Esophagus squamous epithelium (tissue), 5 donors: ENCODE results near the gene LTBP1. TPM values are rescaled to one million over a fixed set of nuclear protein-coding genes. Genes with fewer than 3 reads are reported as not detected.

Experiments
- DNase-seq: peaks from one replicate; lab custom pipeline; 2025; lab: John Stamatoyannopoulos, UW
- H3K27ac ChIP-seq, 4 donors: fragments of 200-600 bp; sonication (generic); one replicate each; pipeline ENCODE4 v1.5.1; 2016 to 2019; ENCODE audit warnings: mild to moderate bottlenecking in 1 of 4
- H3K27me3 ChIP-seq, 4 donors: fragments of 200-600 bp; sonication (generic); 1 replicate in 3 of 4; 2 replicates in 1 of 4; pipeline versions ENCODE4 v1.5.1 to v1.6.0; 2017 to 2021; ENCODE audit warnings: antibody characterized with exemption in 1 of 4
- H3K36me3 ChIP-seq, 3 donors: fragments of 200-600 bp; sonication (generic); one replicate each; pipeline ENCODE4 v1.5.1; 2016 to 2019
- H3K4me1 ChIP-seq, 3 donors: fragments of 200-600 bp; sonication (generic); one replicate each; pipeline ENCODE4 v1.5.1; 2017 to 2019
- H3K4me3 ChIP-seq, 4 donors: fragments of 200-600 bp; sonication (generic); 1 replicate in 3 of 4; 2 replicates in 1 of 4; pipeline ENCODE4 v1.5.1; 2016 to 2019; ENCODE audit warnings: mild to moderate bottlenecking in 2 of 4, moderate library complexity in 1 of 4
- H3K9me3 ChIP-seq, 3 donors: fragments of 200-600 bp; sonication (generic); one replicate each; pipeline ENCODE4 v1.5.1; 2016 to 2019
- POLR2A ChIP-seq, 4 donors: fragments of 450-650 bp; IDR thresholded peaks; one replicate each; pipeline ENCODE4 v1.6.1; 2017; ENCODE audit warnings: antibody characterized with exemption in 4 of 4, mild to moderate bottlenecking in 4 of 4, moderate library complexity in 3 of 4
- WGBS, 2 donors: methylation state at CpG; one replicate each; pipeline ENCODE4 v1.1.5; 2018; 5-methylcytosine and 5-hydroxymethylcytosine counted together
- intact Hi-C: fragments of 100-400 bp; cut with DNase I; formaldehyde crosslinking; loops from one replicate; pipeline ENCODE4 v1.15.0; 2022
- total RNA-seq, 4 donors: library from RNA; depleted of rRNA; stranded (reverse); fragments of >200 nt; gene quantifications; one replicate each; pipeline ENCODE4 v1.1.0, GENCODE V29; 2016
- TF ChIP-seq, protein P1 (sequence below), 6 experiments: fragments of 450-650 bp in 4 of 6; fragments of 200-600 bp in 2 of 6; sonication (generic) in 2 of 6; IDR thresholded peaks; one replicate each; pipeline ENCODE4 v1.5.1; 2016 to 2019; ENCODE audit warnings: antibody characterized with exemption in 6 of 6, mild to moderate bottlenecking in 4 of 6, moderate library complexity in 4 of 6
- donor health status: DM: yes; HTN: yes; CAD: no.

LTBP1 gene
- total RNA-seq, 4 donors from 2014 or later, result 5.5 to 69.4 (median 32.6) TPM

DNA sequence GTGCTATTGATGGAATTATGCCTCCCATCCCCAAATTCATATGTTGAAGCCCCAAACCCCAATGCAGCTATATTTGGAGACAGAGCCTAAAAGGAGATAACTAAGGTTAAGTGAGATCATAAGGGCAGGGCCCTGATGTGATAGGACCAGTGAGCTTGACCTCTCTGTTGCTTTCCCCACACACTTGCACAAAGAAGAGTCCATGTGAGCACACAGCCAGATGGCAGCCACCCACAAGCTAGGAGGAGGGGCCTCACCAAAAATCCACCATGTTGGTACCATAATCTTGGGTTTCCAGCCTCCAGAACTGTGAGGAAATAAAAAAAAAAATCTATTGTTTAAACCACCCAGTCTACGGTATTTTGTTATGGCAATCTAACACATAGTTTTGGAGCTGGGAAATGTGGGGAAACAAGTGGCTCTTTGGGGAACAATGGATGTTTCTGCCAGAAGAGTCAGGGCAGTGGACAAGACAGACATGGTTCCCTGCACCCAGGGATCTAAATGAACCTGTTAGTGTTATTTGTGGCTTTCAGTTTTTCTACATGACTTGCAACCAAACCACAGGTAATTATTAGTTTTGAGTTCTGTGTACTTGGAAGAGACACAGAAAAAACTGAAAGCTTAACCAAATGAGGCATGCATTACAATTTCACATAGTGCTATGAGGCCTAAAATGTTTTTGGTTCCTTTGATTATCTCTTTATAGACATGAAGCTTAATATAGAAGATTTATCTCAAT, 259.1 kb downstream of the LTBP1 start:
- Histone ChIP-seq H3K27me3 (no peaks in the 10 kb centered on the region), H3K27ac (no peak overlapping the region), H3K9me3 (no peaks in the 10 kb centered on the region), H3K4me1 (peaks cover 0 to 11% (median 0%) of the 10 kb centered on the region in 3 donors), H3K36me3 (no peaks in the 10 kb centered on the region), H3K4me3 (no peak overlapping the region)
- DNase-seq, result no peak
- WGBS, 2 donors, result 86 to 88% methylated on average over 1 of the region's 1 CpG
- intact Hi-C loops, result no loop called here
- TF ChIP-seq POLR2A (IDR thresholded peaks at IDR 0.05), result no peak
- TF ChIP-seq, protein P1, sequence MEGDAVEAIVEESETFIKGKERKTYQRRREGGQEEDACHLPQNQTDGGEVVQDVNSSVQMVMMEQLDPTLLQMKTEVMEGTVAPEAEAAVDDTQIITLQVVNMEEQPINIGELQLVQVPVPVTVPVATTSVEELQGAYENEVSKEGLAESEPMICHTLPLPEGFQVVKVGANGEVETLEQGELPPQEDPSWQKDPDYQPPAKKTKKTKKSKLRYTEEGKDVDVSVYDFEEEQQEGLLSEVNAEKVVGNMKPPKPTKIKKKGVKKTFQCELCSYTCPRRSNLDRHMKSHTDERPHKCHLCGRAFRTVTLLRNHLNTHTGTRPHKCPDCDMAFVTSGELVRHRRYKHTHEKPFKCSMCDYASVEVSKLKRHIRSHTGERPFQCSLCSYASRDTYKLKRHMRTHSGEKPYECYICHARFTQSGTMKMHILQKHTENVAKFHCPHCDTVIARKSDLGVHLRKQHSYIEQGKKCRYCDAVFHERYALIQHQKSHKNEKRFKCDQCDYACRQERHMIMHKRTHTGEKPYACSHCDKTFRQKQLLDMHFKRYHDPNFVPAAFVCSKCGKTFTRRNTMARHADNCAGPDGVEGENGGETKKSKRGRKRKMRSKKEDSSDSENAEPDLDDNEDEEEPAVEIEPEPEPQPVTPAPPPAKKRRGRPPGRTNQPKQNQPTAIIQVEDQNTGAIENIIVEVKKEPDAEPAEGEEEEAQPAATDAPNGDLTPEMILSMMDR (IDR thresholded peaks at IDR 0.05), result no peak

- H3K27ac ChIP-seq, result no peak overlapping the region
- H3K9me3 ChIP-seq, result no peaks in the 10 kb centered on the region
- H3K4me1 ChIP-seq, result peaks cover 0 to 16% (median 8%) of the 10 kb centered on the region in 3 donors
- no peak for DNase-seq
- intact Hi-C loops, result no loop called here
- no peaks in the 10 kb centered on the region for H3K27me3 ChIP-seq
- WGBS, 2 donors, result 59 to 63% methylated on average over 4 of the region's 4 CpGs
- no peak overlapping the region for H3K4me3 ChIP-seq
- H3K36me3 ChIP-seq, result no peaks in the 10 kb centered on the region
- TF ChIP-seq POLR2A (IDR thresholded peaks at IDR 0.05), result no peak
- TF ChIP-seq, protein P1 (IDR thresholded peaks at IDR 0.05), result no peak
These were observed 260.5 kb downstream of the LTBP1 start for GRCh38 chr2:33207151-33207740.

- WGBS, 2 donors, result 67 to 96% methylated on average over 3 of the region's 3 CpGs
- Histone ChIP-seq H3K9me3 (no peaks in the 10 kb centered on the region), H3K4me1 (peaks cover 0 to 16% (median 8%) of the 10 kb centered on the region in 3 donors), H3K4me3 (no peak overlapping the region), H3K27ac (no peak overlapping the region), H3K27me3 (no peaks in the 10 kb centered on the region), H3K36me3 (no peaks in the 10 kb centered on the region)
- DNase-seq, result no peak
- intact Hi-C loops, result no loop called here
- TF ChIP-seq POLR2A (IDR thresholded peaks at IDR 0.05), result no peak
- TF ChIP-seq, protein P1 (IDR thresholded peaks at IDR 0.05), result no peak
These were observed 261.6 kb downstream of the LTBP1 start for GRCh38 chr2:33208400-33208799.

GRCh38 chr2:33209976-33210375, 263.2 kb downstream of the LTBP1 start:
- TF ChIP-seq, protein P1 (IDR thresholded peaks at IDR 0.05), result no peak
- TF ChIP-seq POLR2A (IDR thresholded peaks at IDR 0.05), result no peak
- Histone ChIP-seq H3K27ac (peak overlapping the region in 2 of 4 donors; percentile 15 to 56), H3K9me3 (no peaks in the 10 kb centered on the region), H3K4me1 (peaks cover 0 to 16% (median 8%) of the 10 kb centered on the region in 3 donors), H3K4me3 (no peak overlapping the region), H3K36me3 (no peaks in the 10 kb centered on the region), H3K27me3 (no peaks in the 10 kb centered on the region)
- intact Hi-C loops, result no loop called here
- WGBS, 2 donors, result 46 to 50% methylated on average over 1 of the region's 1 CpG
- DNase-seq, result no peak

GRCh38 chr2:33210626-33211025, 263.9 kb downstream of the LTBP1 start:
- Histone ChIP-seq H3K27ac (peak overlapping the region in 2 of 4 donors; percentile 56 to 69), H3K36me3 (no peaks in the 10 kb centered on the region), H3K4me3 (no peak overlapping the region), H3K4me1 (peaks cover 0 to 16% (median 8%) of the 10 kb centered on the region in 3 donors), H3K9me3 (no peaks in the 10 kb centered on the region), H3K27me3 (no peaks in the 10 kb centered on the region)
- no peak for TF ChIP-seq POLR2A (IDR thresholded peaks at IDR 0.05)
- TF ChIP-seq, protein P1 (IDR thresholded peaks at IDR 0.05), result no peak
- intact Hi-C loops, result no loop called here
- WGBS, 2 donors, result 18 to 22% methylated on average over 3 of the region's 3 CpGs
- DNase-seq, result no peak
